ENCODE results near the gene NFIC.

DNA sequence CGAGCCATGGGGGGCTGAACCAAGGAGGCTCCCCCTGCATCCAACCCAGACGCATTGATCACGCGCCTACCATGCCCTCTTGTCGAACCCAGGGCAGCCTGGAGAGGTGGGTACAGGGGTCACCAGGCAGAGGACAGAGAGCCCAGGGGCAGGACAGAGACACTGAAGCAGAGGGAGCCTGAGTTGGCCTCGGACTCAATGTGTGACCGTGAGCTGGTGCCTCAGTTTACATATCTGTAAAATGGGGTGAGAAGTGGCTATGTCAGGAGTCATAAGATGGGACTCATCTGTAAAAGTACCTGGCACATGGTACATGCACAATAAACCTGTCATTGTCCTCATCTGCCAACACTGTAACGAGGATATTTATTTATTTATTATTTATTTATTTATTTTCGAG is 24.1 kb upstream of the NFIC start:
- TF ChIP-seq GABPA (IDR thresholded peaks at IDR 0.05; ENCODE audit: low read depth) (no peak), BMI1 (IDR thresholded peaks at IDR 0.05; ENCODE audit: borderline replicate concordance) (no peak)
